OCI-LY1 (cell line): Measurements from ENCODE around the gene HDAC1.

Experiments
- H2AFZ ChIP-seq: fragments of 200-600 bp; sonication (generic), shearing (Covaris generic); 2 replicates; pipeline ENCODE4 v1.6.0; 2014; ENCODE audit warnings: antibody characterized with exemption, mild to moderate bottlenecking, low read length
- H3F3A ChIP-seq: fragments of 200-600 bp; sonication (generic), shearing (Covaris generic); 2 replicates; pipeline ENCODE4 v1.6.0; 2014; ENCODE audit warnings: mild to moderate bottlenecking, antibody characterized with exemption, low read length, moderate library complexity; ENCODE audit not compliant: insufficient read depth
- H3K27ac ChIP-seq: fragments of 200-600 bp; sonication (generic); 2 replicates; pipeline ENCODE4 v1.5.1; 2014; ENCODE audit warnings: low read length, mixed run types, mild to moderate bottlenecking, low read depth; ENCODE audit not compliant: poor library complexity, severe bottlenecking
- H3K27me3 ChIP-seq: fragments of 200-600 bp; sonication (generic); 2 replicates; pipeline ENCODE4 v1.6.0; 2014; ENCODE audit warnings: antibody characterized with exemption, mild to moderate bottlenecking, low read length, moderate library complexity; ENCODE audit not compliant: insufficient read depth
- H3K36me3 ChIP-seq: fragments of 200-600 bp; sonication (generic); 2 replicates; pipeline ENCODE4 v1.6.1; 2014; ENCODE audit warnings: mild to moderate bottlenecking, antibody characterized with exemption, low read length, moderate library complexity, mixed read lengths; ENCODE audit not compliant: insufficient read depth
- H3K4me1 ChIP-seq: fragments of 200-600 bp; sonication (generic); 2 replicates; pipeline ENCODE4 v1.5.1; 2014; ENCODE audit warnings: mild to moderate bottlenecking, low read length, moderate library complexity; ENCODE audit not compliant: insufficient read depth, severe bottlenecking
- H3K4me2 ChIP-seq: fragments of 200-600 bp; sonication (generic), shearing (Covaris generic); 2 replicates; pipeline ENCODE4 v1.6.1; 2014; ENCODE audit warnings: low read length
- H3K4me3 ChIP-seq: fragments of 200-600 bp; sonication (generic); 2 replicates; pipeline ENCODE4 v1.5.1; 2014; ENCODE audit warnings: low read length, low read depth, mild to moderate bottlenecking, mixed read lengths; ENCODE audit not compliant: poor library complexity, severe bottlenecking
- H3K79me2 ChIP-seq: fragments of 200-600 bp; shearing (Covaris generic); 2 replicates; pipeline ENCODE4 v1.6.1; 2016; ENCODE audit warnings: mixed run types, low read length, mixed read lengths; ENCODE audit not compliant: insufficient read depth
- H3K9ac ChIP-seq: fragments of 200-600 bp; sonication (generic), shearing (Covaris generic); 2 replicates; pipeline ENCODE4 v1.6.1; 2014; ENCODE audit warnings: mild to moderate bottlenecking, low read length, mixed read lengths
- H3K9me2 ChIP-seq: fragments of 200-600 bp; sonication (generic), shearing (Covaris generic); 2 replicates; pipeline ENCODE4 v1.6.1; 2014; ENCODE audit warnings: low read depth, mild to moderate bottlenecking, low read length, mixed read lengths
- H3K9me3 ChIP-seq: fragments of 200-600 bp; shearing (Covaris generic); 2 replicates; pipeline ENCODE4 v1.6.1; 2014; ENCODE audit warnings: low read length, mixed read lengths
- H4K20me1 ChIP-seq: fragments of 200-600 bp; sonication (generic), shearing (Covaris generic); 2 replicates; pipeline ENCODE4 v1.6.0; 2016; ENCODE audit warnings: mild to moderate bottlenecking, low read length; ENCODE audit not compliant: insufficient read depth
- CTCF ChIP-seq: fragments of 200-600 bp; sonication (generic), shearing (Covaris generic); IDR thresholded peaks from 2 replicates; pipeline ENCODE4 v1.5.1; 2017; ENCODE audit warnings: mild to moderate bottlenecking, antibody characterized with exemption, low read length, moderate library complexity, mixed read lengths
- EZH2 ChIP-seq: fragments of 200-600 bp; sonication (generic), shearing (Covaris generic); IDR thresholded peaks from 2 replicates; pipeline ENCODE4 v1.8.0; 2017; ENCODE audit warnings: borderline replicate concordance, mixed run types, mild to moderate bottlenecking, antibody characterized with exemption, low read length, moderate library complexity, mixed read lengths

Gene HDAC1

DNA sequence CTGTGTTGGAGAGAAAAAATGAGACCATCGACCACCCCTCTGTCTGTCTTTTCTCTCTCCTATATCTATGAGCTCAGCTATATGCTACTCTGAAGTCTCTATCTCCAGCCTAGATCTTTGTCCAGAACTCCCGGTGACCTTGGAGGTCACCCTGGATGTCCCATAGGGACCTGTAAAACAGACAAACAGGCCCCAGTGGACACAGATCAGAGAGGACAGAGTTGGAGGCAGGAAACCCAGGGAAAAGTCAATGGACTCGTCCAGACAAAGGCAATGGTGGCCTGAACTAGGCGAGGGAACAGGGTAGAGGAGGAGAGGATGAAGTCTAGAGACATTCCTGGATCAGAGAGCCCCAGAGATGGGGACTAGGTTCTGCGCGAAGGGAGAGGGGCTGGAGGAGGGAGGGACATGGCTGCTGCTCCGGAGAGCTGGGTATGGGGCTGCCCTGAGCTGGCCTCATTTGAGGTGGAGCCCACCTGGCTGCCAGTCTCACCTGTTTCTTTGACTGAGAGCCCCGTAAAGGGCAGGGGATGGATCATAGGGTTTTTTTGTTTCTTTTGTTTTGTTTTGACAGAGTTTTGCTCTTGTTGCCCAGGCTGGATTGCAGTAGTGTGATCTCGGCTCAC, 54.8 kb downstream of the HDAC1 start:
- Histone ChIP-seq H3K9ac (no peak overlapping the region), H3K4me1 (peaks cover 6% of the 10 kb centered on the region), H3K9me2 (no peaks in the 10 kb centered on the region), H3K27me3 (peaks cover 4% of the 10 kb centered on the region), H2AFZ (no peak overlapping the region), H3K27ac (no peak overlapping the region), H3F3A (no peaks in the 10 kb centered on the region), H3K9me3 (no peaks in the 10 kb centered on the region), H3K4me3 (no peak overlapping the region), H3K36me3 (no peaks in the 10 kb centered on the region), H3K79me2 (no peaks in the 10 kb centered on the region), H3K4me2 (no peak overlapping the region), H4K20me1 (no peaks in the 10 kb centered on the region)
- TF ChIP-seq EZH2 (no peak), CTCF (no peak)

- peaks cover 13% of the 10 kb centered on the region for H3K4me1 ChIP-seq
- no peaks in the 10 kb centered on the region for H3F3A ChIP-seq
- H3K27me3 ChIP-seq, result peaks cover 4% of the 10 kb centered on the region
- H3K27ac ChIP-seq, result no peak overlapping the region
- H3K4me2 ChIP-seq, result no peak overlapping the region
- no peaks in the 10 kb centered on the region for H3K9me3 ChIP-seq
- no peaks in the 10 kb centered on the region for H3K79me2 ChIP-seq
- no peaks in the 10 kb centered on the region for H4K20me1 ChIP-seq
- no peaks in the 10 kb centered on the region for H3K36me3 ChIP-seq
- no peaks in the 10 kb centered on the region for H3K9me2 ChIP-seq
- TF ChIP-seq EZH2, result no peak
- TF ChIP-seq CTCF, result no peak
- H3K4me3 ChIP-seq, result no peak overlapping the region
- H2AFZ ChIP-seq, result no peak overlapping the region
- H3K9ac ChIP-seq, result no peak overlapping the region
Observed at GRCh38 chr1:32349211-32349708, 57.4 kb downstream of the HDAC1 start.

DNA sequence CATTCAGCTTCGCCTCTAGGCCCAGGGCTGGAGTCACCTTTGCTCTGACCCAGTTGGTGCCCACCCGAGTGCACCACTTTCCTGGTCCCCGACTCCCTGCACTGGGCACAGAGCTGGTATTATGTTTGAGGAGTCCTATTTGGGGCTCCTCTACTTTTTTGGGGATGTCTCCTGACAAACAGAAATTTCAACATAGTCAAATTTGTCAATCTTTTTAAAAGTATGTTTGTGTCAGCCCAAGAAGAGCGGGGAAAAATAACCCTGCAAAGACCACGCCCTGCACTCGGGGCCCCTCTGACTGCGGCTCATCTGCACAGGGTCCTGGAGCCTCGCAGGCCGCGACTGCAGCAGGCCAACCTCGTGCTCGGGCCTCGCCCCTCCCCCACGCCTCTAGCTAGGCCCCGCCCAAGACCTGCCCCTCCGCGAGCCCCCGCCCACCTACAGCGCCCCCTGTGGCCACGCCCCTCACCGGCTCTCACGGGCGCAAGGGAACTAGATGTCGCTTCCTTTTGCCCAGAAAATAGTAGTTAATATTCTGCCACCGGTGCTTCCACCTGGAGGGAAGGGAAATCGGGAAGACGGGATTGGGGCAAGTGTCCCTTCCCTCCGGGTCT, 59.0 kb downstream of the HDAC1 start:
- H3K36me3 ChIP-seq, result no peaks in the 10 kb centered on the region
- H3K27ac ChIP-seq, result no peak overlapping the region
- no peaks in the 10 kb centered on the region for H3K79me2 ChIP-seq
- H2AFZ ChIP-seq, result no peak overlapping the region
- no peaks in the 10 kb centered on the region for H3K9me2 ChIP-seq
- no peaks in the 10 kb centered on the region for H3F3A ChIP-seq
- H3K4me3 ChIP-seq, result peak overlapping the region; percentile 66
- H3K9ac ChIP-seq, result peak overlapping the region; percentile 30; the same call in 1 of the 2 replicates
- TF ChIP-seq EZH2, result no peak
- TF ChIP-seq CTCF, result peak; percentile 65
- H4K20me1 ChIP-seq, result no peaks in the 10 kb centered on the region
- no peaks in the 10 kb centered on the region for H3K9me3 ChIP-seq
- H3K4me1 ChIP-seq, result peaks cover 13% of the 10 kb centered on the region
- H3K27me3 ChIP-seq, result peaks cover 4% of the 10 kb centered on the region; the same call in 1 of the 2 replicates
- peak overlapping the region; percentile 75 for H3K4me2 ChIP-seq
